Measurements from ENCODE around the gene DTWD2.
"Not testable (repeated sequence)": the region's sequence is repeated elsewhere in the genome, so short reads cannot be mapped to it uniquely, and the experiment has no call there.

DTWD2 gene

GRCh38 chr5:118950354-118950753 lies 38.0 kb downstream of the DTWD2 start:
- DNase-seq (ENCODE audit: low spot score), result not testable (repeated sequence)

DNA sequence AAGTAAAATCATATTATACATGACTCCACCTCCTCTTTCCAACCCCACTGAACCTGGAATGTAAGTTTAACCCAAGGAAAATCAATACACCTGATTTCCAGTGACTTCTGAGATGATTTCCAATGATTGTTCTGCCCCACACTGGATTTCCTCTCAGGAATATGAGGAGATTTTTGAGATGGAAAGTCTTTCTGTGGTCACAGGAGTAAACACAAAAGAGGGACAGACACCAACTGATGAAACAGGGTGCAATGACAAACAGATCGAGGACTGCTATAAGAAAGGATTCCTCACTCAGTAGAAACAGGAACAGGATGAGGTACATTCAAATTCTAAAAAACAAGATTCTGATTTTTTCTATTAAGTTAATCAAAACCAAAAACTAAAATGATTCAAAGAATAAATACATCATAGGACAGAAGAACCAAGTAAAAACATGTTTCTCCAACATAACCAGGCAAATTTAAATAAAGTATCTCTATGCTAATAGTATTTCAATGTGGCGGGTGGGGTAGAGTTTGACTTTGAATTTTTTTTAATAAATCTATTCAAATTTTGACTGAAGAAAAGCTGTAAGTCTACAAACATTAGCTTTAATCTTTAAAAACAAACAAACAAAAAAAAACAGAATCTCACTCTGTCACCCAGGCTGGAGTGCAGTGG lies 42.1 kb downstream of the DTWD2 start:
- no peak for DNase-seq (ENCODE audit: low spot score)

- DNase-seq (ENCODE audit: low spot score), result no peak
Observed at GRCh38 chr5:118937393-118938061, 50.8 kb downstream of the DTWD2 start.

DNA sequence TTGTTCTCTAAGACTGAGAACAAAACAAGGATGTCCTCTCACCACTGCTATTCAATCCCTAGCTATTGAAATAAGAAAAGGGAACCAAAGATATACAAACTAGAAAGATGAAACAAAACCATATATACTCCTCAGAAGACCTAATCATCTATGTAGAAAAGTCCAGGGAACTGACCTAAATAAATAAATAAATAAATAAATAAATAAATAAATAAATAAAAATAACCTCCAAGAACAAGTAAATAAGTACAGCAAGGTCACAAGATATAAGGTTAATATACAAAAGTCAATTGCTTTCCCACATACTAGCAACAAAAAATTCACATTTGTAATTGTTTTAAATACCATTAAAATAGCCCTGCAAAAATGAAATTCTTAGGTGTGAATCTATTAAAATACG lies 54.6 kb downstream of the DTWD2 start:
- no peak for DNase-seq (ENCODE audit: low spot score)

DNA sequence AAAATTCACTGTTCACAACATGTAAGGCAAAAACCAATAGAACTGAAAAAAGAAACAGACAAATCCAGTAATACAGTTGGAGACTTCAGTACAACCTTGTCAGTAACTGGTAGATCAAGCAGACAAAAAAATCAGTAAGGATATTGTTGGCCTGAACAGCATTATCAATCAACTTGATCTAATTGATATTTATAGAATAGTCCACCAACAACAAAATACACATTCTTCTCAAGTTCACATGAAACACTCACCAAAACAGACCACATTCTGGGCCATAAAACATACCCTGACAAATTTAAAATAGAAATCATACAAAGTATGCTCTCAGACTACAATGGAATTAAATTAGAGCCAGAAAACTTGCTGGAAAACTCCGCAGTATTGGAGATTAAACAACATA lies 56.8 kb downstream of the DTWD2 start:
- DNase-seq (ENCODE audit: low spot score), result no peak

GRCh38 chr5:118924006-118924389 lies 64.3 kb downstream of the DTWD2 start:
- DNase-seq (ENCODE audit: low spot score), result no peak

GRCh38 chr5:118923295-118924005 lies 64.9 kb downstream of the DTWD2 start:
- DNase-seq (ENCODE audit: low spot score), result no peak

- DNase-seq (ENCODE audit: low spot score), result no peak
Observed at GRCh38 chr5:118921866-118922265, 66.5 kb downstream of the DTWD2 start.

DNA sequence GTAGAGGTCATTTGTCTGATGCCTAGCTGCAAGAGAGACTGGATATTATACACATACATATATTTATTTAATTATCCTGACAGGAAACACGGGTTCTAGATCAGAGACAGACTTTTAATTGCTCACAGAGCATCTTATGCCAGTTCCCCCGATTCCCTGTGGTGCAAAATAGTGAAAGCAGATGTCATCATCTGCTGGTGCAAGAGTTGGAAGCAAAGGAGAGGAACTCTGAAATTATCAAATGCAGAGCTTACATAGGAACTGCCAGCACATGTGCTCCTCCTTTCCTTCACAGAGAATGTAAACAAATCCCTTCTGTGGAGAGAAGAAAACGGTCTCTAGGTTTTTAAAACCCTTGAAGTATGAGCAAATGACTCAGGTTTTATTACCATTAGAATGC lies 69.3 kb downstream of the DTWD2 start:
- DNase-seq (ENCODE audit: low spot score), result no peak

GRCh38 chr5:118918232-118918631 lies 70.1 kb downstream of the DTWD2 start:
- DNase-seq (ENCODE audit: low spot score), result no peak

DNA sequence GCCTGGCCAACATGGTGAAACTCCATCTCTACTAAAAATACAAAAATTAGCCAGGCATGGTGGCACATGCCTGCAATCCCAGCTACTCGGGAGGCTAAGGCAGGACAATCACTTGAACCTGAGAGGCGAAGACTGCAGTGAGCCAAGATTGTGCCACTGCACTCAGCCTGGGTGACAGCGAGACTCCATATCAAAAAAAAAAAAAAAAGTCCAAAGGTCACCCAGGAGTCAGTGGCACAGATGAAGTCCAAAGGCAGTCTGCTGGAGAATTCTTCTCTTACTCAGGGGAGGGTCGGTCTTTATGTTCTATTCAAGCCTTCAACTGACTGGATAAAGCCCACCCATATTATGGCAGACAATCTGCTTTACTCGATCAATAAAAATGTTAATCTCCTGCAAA lies 80.8 kb downstream of the DTWD2 start:
- not testable (repeated sequence) for DNase-seq (ENCODE audit: low spot score)

DNA sequence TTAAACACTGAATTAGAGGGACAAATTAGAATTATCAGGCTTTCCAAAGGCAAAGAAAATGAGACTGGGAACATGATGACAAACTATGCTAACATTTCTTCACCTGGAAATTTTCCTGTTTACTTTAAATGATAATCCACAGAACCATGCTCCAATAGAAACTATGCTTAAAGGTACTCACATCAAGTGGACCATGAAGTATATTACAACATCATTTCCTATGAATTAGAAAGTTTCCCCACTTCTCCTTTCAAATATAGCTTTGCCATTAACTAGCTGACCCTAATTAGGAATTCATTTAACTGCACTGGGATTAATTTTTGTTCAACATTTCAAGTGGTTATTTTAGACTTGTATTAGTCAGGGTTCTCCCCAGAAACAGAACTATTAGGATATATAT lies 81.4 kb downstream of the DTWD2 start:
- no peak for DNase-seq (ENCODE audit: low spot score)

GRCh38 chr5:118905196-118905595 lies 83.2 kb downstream of the DTWD2 start:
- DNase-seq (ENCODE audit: low spot score), result no peak

- DNase-seq (ENCODE audit: low spot score), result no peak
Observed at GRCh38 chr5:118902656-118903438, 85.5 kb downstream of the DTWD2 start.

DNA sequence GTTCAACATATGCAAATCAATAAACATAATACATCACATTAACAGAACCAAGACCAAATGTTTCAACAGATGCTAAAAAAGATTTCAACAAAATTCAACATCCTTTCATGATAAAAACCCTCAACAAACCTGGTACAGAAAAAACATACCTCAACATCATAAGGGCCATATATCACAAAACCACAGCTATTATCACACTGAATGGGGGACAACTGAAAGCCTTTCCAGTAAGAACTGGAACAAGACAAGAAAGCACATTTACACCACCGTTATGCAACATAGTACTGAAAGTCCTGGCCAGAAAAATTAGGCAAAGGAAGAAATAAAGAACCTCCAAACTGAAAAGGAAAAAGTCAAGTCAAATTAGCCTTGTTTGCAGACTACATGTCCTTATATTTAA lies 93.6 kb downstream of the DTWD2 start:
- DNase-seq (ENCODE audit: low spot score), result no peak

DNA sequence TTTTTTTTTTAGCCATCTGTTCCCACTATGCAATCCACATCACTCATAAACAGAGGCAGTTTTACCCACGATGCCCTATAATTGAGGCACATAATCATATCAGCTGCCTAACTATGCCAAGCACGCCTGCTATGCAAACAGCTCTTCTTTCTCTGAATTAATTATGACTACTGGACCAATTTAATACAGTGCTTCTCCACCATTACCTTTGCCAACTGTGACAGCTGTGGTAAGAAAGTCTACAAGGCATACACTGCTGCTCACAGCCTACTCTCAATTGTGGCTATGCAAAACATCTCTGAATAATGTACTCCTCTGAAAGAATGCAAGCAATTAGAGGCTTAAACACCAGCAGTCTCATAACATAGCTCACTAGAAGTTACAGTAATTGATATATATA lies 97.1 kb downstream of the DTWD2 start:
- DNase-seq (ENCODE audit: low spot score), result no peak

DNA sequence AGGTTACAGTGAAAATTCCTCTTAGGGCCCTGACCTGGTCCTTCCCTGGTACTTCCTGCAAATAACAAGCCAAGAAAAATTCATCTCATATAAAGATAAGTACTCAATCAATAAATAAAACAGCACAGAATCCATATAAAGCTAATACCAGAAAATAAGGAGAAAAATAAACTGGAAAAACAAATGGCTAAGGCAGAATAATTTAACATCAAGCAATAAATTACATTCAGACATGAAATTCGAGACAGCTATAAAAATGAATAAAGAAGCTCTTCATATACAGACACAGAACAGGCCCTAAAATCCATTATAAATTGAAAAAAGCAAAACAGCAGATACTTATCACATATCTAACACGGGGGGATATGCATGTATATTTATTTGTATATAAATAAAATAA lies 99.2 kb downstream of the DTWD2 start:
- DNase-seq (ENCODE audit: low spot score), result no peak

DNA sequence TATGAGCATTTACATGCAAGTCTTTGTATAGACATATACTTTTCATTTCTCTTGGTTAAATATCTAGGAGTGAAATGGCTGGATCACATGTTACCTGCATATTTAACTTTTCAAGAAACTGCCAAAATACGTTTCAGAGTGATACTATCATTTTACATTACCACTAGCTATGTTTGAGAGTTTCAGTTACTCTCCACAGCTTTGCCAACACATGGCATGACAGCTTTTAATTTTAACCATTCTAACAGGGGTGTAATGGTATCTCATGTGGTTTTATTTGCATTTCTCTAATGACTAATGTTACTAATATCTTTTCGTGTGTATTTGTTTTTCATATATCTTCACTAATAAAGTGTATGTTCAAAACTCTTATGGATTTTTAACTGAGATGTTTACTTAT lies 99.8 kb downstream of the DTWD2 start:
- DNase-seq (ENCODE audit: low spot score), result no peak

DNA sequence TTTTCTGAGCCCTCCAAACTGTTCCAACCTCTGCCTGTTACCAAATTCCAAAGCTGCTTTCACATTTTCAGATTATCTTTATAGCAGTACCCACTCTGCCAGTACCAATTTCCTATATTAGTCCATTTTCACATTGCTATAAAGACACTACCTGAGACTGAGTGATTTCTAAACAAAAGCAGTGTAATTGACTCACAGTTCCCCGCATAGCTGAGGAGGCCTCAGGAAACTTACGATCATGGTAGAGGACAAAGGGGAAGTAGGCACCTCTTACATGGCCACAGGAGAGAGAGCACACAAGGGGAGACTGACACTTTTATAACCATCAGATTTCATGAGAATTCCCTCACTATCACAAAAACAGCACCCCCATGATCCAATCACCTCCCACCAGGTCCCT lies 105.0 kb downstream of the DTWD2 start:
- DNase-seq (ENCODE audit: low spot score), result no peak

GRCh38 chr5:118882666-118883065 lies 105.7 kb downstream of the DTWD2 start:
- no peak for DNase-seq (ENCODE audit: low spot score)

GRCh38 chr5:118876852-118877251 lies 111.5 kb downstream of the DTWD2 start:
- DNase-seq (ENCODE audit: low spot score), result not testable (repeated sequence)

GRCh38 chr5:118875131-118875530 lies 113.2 kb downstream of the DTWD2 start:
- DNase-seq (ENCODE audit: low spot score), result no peak

GRCh38 chr5:118873417-118873816 lies 114.9 kb downstream of the DTWD2 start:
- DNase-seq (ENCODE audit: low spot score), result no peak
